GM21390 (cell line): Measurements from ENCODE around the gene NOCT.
"Not testable (repeated sequence)": the region's sequence is repeated elsewhere in the genome, so short reads cannot be mapped to it uniquely, and the experiment has no call there.

Source experiments
- ATAC-seq: cut with Tn5 transposase; IDR thresholded peaks from one replicate; pipeline ENCODE4 v1.9.1; 2021; ENCODE audit not compliant: unreplicated experiment

Gene NOCT

DNA sequence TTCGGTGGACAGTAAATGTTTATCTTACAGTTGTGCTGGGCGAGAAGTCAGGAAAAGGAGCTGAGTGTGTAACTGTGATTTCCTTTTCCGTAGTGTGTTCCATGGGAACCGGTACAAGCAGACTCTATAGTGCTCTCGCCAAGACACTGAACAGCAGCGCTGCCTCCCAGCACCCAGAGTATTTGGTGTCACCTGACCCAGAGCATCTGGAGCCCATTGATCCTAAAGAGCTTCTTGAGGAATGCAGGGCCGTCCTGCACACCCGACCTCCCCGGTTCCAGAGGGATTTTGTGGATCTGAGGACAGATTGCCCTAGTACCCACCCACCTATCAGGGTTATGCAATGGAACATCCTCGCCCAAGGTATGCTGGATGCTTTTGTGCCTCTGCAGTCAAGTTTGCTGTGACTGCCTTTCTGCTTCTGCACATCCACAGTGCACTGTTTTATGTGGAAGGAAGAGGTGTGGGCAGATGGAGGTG is 27.4 kb downstream of the NOCT start:
- ATAC-seq = no peak

DNA sequence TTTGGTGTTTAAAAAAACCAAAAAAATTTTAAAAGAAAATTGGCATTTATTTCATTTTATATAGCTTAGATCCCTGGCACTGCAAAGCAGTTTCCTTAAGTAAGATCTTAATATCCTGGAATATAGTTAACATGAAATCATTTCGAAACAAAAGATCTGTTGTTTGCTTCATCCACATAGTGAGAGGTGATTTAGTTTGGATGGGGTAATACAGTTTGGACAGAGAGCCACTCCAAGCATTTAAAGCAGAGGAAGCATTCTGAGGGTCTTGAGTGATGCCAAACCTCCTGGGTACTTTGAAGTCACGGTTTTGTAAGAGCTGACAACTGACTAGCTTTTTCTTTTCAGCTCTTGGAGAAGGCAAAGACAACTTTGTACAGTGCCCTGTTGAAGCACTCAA is 28.7 kb downstream of the NOCT start:
- ATAC-seq = no peak

DNA sequence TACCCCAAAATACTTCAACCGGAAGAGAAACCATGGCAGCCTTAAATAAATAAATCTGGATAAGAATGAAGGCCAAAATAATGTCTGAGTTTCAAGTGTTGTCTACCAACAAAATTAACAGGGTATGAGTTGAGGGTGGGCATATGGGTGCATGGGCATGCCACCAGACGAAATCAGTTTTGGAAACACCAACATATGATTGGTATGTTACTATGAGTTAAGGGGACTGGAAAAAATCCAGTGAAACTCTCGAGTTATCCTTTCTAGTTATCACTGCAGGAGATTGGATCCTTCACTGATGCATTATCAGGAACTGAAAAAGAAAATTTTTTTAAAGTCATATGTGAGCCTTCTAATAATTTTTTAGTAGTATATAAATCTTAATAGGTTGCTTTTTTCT is 32.4 kb downstream of the NOCT start:
- ATAC-seq = no peak

- no peak for ATAC-seq
Measured at GRCh38 chr4:139050446-139050845, 34.9 kb downstream of the NOCT start.

GRCh38 chr4:139053909-139054308 is 38.3 kb downstream of the NOCT start:
- no peak for ATAC-seq

DNA sequence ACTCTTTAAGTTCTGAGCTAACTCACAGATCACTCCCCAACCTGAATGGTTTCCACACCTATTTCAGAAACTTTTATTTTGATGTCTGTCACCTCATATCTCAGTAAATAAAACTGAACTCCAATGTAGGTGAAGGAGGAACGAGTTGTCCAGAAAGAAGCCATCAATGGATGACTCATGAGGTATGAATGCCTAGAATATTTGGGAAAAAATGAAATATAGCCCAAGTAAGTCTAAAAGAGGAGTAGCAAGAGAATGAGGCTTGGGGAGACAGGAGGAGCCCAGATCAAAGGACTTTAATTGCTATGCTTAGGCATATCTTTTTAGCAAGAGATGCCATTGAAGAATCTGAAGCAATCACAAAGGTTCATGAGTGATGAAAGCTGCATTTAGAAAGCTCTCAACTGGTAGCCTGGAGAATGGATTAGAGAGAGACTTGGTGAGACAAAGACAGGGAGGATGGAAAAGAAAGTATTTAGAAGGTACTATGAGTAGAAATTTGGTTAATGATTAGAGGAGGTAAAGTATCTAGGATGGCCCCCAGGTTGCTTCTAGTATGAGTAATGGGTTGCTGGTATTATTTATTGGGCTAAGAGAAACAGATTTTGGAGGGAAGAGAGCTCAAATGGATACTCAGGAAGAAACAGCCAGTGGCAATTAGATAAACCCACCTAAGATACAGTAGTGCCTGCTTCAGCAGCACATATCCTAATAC is 39.4 kb downstream of the NOCT start:
- no peak for ATAC-seq

DNA sequence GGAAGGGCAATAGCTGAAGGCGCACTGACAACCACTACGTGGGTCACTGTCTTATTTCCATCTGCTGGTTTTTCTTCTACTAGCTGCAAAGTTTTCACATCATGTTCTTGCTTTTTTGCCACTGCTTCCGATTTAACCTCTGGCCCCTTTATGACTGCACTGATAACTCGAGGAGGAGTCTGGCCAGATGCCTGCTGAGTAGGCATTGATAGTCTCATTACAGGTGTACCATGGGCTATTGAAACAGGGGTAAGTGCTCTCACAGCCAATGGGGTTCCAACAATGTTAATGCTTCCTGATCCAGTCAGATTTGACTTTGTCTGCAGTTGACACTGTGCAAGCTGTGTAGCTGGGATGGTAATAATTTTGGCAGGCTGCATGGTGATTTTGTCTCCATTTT is 43.4 kb downstream of the NOCT start:
- not testable (repeated sequence) for ATAC-seq

- ATAC-seq = no peak
Measured at GRCh38 chr4:139060591-139060990, 45.0 kb downstream of the NOCT start.

- ATAC-seq = no peak
Measured at GRCh38 chr4:139076016-139076744, 60.6 kb downstream of the NOCT start.

- ATAC-seq = no peak
Measured at GRCh38 chr4:139077567-139078355, 62.2 kb downstream of the NOCT start.

GRCh38 chr4:139078926-139079325 is 63.3 kb downstream of the NOCT start:
- no peak for ATAC-seq

GRCh38 chr4:139082750-139083606 is 67.4 kb downstream of the NOCT start:
- peak; percentile 84 for ATAC-seq

DNA sequence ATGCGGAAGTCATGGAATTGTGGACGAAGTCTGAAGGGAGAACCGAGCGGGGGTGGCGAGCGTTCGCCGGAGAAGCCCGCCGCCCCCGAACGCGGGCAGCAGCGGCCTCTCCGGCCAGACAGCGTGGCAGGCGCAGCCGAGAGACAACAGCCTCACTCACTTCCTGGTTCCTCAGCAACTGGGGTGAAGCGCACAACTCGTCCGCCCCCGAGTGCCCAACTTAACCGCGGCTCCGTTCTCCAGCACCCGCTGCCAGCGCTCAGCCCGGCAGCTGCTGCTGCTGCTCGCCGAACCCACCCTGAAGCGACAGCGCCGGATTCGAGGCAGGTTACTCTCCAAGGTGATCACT is 68.0 kb downstream of the NOCT start:
- peak; percentile 24 for ATAC-seq

DNA sequence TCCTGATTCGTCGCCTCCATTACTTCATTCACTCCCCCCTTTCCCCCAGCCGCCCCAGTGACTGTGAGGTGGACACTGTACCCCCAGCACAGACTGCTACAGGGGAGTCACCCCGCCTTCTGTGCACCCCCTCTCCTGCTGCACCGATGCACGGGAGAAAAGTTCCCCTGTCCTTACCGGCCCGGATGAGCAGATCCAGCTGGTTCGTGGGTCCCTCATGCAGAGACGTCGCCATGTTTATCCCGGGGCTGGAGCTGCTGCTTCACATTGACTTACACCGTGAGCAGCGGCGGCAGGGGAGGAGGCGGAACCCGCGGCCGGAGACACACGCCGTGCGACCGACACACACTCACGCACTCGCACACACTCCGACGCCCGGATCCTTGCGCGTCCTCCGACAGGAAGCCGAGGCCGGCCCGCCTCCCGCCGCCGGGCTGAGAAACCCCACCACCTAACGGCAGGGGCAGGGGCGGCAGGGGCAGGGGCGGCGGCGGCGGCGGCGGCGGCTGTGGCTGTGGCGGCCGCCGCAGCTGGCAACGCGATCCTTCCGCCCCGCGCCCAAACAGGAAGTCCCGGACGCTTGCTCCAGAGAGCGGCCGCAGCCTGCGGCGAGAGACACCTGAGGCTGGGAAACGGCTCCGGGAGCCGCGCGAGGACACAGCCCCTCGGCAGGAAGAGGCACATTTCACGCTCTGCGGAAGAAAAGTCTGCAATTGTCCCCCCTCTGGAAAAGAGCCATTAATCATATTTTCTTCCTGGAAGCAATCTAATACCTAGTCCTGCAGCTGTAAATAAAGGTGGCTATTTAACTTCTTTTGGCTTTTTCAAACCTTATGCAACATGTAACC is 68.6 kb downstream of the NOCT start:
- ATAC-seq = peak; percentile 61

DNA sequence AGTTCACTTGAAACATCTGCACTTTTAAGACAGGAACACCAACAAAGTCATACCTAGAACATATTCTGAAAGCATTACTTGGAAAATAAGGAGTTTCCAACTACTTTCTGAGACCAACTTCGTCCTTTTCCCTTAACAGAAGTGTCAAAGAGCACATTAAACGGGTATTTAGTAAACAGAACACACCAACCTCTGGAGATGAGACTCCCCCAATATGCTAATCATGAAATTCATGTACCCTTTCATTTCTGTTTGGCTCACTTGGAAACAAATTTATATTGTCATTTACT is 69.2 kb downstream of the NOCT start:
- no peak for ATAC-seq

- ATAC-seq = no peak
Measured at GRCh38 chr4:139085141-139085540, 69.6 kb downstream of the NOCT start.

- no peak for ATAC-seq
Measured at GRCh38 chr4:139092271-139092670, 76.7 kb downstream of the NOCT start.
